SH-SY5Y (cell line): ENCODE data around the gene RIN3.

Source experiments
- GATA2 ChIP-seq: IDR thresholded peaks from 2 replicates; pipeline ENCODE4 v1.6.1; 2011; ENCODE audit warnings: mild to moderate bottlenecking, low read depth, low read length
- GATA3 ChIP-seq: IDR thresholded peaks from 2 replicates; pipeline ENCODE4 v1.6.1; 2011; ENCODE audit warnings: low read depth, mild to moderate bottlenecking, low read length, moderate library complexity

The RIN3 gene

DNA sequence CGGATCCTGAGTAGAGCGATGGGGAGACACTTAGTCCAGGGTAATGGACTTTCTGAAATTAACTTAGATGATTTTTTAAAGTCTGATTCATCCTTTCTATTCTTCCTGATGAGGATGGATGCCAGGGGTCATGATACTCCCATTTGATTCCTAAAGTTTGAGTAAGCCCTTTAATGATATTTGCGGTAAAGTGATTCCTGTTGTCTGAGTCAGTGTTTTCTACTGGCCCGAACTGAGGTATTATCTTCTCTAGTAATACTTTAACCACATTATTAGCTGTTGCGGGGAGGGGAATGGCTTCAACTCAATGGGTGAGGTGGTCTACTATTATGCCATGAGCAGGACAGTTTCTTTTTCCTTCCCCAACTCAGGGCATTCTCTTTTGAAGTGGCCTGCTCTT is 111.6 kb downstream of the RIN3 start:
- no peak for TF ChIP-seq GATA3
- no peak for TF ChIP-seq GATA2

DNA sequence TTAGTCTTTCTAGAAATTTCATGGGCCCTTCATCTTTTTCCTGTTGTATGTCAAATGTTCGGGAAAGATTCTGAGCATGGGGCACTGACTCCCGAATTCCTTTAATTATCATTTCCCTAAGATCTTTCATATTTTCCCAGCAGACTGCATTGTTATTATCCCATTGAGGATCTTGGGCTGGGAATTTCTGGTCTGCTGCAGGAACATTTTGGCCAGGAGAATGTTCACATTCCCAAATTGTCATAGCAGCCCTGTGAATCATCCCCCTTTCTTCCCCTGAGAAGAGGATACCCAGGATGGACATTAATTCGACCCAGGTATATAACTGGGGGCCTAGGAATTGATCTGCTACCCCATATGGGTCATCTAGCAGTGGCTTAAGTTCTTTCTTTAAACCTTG is 112.5 kb downstream of the RIN3 start:
- TF ChIP-seq GATA3 = no peak
- no peak for TF ChIP-seq GATA2

DNA sequence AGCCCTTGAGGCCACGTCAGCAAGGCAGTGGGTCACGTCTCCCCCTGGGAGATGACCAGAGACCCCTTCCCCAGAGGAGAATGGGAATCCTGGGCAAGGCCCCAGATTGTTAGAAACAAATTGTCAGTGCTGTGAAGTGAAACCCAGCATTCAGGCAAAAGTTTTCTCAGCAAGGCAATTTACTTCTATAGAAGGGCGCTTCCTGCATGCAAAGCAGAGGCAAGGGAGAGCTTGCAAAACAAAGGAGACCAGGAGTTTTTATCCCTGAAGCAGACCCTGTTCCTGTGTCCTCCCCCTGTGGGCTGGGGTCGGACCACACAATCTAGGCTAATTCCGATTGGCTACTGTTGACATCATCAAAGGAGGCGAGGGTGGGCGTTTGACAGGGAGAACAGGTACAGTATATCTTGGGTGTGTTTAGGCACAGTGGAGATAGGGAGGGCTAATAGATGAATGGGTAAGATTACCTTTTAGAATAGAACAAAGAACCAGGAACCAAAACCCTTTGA is 114.2 kb downstream of the RIN3 start:
- TF ChIP-seq GATA2 (no peak), GATA3 (no peak)

DNA sequence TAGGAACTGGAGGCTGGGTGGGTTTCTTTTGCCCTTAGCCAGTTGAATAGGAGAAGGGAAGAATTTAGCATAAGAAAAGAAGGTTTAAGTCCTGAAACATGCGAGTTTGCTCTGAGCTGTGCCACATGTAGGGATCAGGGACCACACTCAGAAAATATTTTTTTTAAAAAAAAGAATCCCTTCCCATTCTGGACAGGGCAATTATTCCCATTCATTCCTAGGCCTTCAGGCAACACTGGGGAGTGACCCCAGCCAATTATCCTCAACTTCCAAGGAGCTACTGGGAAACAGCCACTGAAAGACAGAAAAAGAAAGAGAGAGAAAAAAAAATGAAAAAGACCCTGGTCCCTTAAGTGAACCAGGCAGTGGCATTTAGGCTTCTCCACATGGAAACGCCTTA is 115.1 kb downstream of the RIN3 start:
- no peak for TF ChIP-seq GATA3
- no peak for TF ChIP-seq GATA2

DNA sequence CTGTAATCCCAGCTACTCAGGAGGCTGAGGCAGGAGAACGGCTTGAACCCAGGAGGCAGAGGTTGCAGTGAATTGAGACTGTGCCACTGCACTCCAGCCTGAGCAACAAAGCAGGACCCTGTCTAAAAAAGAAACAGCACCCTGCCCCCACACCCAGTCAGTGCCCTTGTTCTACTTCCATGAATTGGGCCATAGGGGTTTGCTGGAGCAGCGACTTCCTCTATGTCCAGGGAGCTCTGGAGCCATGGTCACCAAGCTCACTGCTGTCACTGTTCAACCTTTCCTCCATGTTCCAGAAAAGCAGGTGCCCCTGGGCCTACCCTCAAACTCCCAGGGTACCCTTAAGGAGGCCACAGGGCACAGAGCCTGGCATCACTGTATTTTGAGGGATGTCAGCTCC is 116.8 kb downstream of the RIN3 start:
- TF ChIP-seq GATA3 (no peak), GATA2 (no peak)

DNA sequence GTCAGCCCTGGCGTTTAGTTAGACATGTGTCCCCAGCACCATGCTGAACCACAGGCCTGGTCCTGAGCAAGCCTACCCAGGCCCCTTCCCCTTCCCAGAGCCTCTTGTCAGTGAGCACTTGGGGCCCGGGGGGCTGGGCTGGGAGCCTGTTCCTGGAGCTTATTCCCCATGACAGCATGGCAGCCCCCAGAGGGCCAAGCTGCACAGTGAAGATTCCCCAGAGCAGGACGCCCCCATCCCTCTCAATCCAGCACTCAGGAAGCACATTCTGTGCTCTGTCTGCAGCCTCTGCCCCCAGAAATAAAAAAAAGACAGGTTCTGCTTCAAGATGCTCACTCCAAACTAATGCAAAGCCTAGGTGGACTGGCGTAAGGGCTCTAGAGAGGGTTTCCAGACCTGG is 117.5 kb downstream of the RIN3 start:
- TF ChIP-seq GATA2 (no peak), GATA3 (no peak)

DNA sequence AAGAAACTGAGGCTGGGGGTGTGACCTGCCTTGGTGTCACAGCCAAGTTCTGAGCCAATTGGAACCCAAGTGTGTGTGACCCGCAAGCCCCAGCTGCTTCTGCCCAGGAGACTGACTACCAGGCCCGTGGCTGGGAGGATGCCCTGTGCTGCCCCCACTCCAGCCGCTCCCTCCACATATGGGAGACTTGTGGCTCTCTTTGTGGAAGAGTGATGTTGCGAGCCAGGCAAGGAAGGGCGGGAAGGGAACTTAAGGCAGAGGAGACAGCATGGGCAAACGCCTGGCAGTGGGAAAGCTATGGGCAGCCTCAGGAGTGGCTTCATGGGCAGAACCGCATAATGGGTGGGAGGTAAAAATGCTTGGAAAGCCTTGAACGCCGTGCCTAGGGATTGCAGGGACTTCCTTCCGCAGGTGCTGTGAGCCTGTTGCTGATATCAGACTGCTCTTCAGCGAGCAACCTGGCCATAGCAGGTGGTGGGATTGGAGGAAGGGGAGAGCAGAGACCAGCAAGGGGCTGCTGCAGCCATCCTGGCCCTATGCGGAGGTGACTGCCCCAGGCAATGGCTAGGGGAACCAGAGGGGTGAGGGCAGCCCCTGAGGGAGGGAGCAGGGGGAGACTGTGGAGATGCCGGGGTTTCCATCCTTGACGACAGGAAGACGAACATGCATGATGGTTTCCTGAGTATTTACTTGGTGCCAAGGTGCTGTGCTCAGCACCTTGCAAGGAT is 119.1 kb downstream of the RIN3 start:
- TF ChIP-seq GATA2 (no peak), GATA3 (no peak)

DNA sequence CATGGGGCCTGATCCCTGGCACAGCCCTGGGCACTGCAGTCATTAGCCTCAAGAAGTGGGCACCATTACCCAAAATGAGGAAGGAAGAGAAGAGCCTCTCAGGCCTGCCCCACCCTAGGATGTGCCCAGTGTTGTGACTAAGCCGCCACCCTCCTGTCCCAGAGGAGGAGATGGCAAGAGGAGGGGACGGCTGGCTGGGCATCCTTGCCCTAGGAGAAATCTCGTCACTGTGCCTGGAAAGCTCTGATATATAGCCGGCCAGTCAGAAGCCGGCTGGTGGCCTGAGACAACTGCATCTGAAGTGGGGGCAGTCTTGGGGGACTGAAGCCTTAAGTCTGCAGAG is 119.7 kb downstream of the RIN3 start:
- TF ChIP-seq GATA3 (no peak), GATA2 (no peak)

DNA sequence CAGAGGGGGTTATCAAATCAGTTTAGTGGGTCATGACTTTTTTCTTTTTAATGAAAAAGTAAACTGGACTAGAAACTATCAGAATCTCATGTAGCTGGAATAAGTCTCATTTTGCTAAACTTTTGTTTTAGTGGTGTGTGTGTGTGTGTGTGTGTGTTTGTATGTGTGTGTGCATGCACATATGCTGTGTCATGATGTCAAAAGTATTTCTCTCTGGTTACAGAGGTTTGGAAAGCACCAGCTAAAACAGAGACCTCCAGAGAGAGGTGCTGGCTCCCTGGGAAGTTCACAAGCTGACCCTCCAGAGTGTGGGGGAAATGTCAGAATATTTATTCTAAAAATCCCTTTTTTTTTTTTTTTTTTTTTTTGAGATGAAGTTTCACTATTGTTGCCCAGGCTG is 120.1 kb downstream of the RIN3 start:
- TF ChIP-seq GATA2 (no peak), GATA3 (no peak)

DNA sequence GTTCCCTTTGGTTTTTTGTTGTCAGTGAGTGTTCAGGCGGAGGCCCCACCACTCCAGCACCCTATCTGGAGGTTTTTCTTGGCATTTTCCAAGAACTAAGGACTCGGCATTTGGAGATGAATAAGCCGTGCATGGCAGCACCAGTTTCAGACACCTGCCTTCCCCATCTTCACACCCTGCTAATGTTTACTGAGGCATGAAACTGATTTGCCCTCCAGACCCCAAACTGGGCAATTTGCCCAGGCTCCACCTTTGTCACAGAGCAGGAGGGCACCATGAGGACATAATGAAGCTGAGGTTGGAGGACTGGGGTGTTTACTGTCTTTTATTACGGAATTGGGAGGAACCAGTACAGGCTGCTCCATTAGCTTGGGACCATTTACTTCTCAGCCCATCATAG is 121.5 kb downstream of the RIN3 start:
- no peak for TF ChIP-seq GATA2
- TF ChIP-seq GATA3 = no peak

DNA sequence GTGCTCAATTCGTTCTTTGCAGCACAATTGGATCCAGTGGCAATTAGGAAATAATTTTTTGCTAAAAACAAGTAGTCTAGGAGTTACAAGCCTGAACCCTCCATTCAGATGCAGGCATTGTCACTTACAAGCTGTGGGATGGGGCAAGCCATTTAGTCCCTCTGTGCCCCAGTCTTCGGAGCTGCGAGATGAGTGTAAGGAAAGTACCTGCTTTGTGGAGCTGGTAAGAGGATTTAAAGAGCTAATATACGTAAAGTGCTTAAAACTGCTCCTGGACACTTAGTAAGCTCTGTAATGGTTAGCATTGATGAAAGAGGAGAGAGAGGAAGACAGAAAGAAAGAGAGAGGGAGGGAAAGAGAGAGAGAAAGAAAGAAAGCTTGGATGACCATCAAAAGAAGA is 122.3 kb downstream of the RIN3 start:
- TF ChIP-seq GATA2 = no peak
- no peak for TF ChIP-seq GATA3

DNA sequence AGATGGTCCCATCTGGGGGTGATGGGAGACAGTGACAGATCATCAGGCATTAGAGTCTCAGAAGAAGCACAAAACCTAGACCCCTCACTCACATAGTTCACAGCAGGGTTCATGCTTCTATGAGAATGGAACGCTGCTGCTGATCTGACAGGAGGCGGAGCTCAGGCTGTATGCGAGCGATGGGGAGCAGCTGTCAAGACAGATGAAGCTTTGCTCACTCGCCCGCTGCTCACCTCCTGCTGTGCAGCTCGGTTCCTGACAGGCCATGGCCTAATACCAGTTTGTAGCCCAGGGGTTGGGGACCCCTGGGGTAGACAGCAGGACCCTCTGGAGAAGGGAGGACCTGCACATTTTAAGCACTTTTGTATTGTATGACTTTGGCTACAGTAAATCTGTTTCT is 123.6 kb downstream of the RIN3 start:
- TF ChIP-seq GATA3 = no peak
- TF ChIP-seq GATA2 = no peak

DNA sequence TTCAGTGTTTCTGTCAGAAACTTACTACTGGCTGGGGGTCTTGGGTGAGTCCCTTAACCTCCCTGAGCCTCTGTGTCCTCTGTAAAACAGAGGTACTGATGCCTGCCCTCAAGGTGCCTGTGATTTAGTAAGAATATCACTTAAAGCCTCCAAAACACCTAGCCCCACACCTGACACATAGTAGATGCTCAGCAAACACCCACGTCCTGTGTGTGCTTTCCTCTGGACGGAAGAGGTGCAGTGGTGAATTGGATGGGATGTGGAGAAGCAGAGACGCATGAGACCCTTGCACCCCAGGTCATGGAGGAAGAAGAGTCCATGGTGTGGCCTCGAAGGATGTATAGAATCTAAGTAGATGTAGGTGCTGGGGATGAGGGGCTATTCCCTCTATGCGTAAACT is 124.3 kb downstream of the RIN3 start:
- no peak for TF ChIP-seq GATA2
- TF ChIP-seq GATA3 = no peak

DNA sequence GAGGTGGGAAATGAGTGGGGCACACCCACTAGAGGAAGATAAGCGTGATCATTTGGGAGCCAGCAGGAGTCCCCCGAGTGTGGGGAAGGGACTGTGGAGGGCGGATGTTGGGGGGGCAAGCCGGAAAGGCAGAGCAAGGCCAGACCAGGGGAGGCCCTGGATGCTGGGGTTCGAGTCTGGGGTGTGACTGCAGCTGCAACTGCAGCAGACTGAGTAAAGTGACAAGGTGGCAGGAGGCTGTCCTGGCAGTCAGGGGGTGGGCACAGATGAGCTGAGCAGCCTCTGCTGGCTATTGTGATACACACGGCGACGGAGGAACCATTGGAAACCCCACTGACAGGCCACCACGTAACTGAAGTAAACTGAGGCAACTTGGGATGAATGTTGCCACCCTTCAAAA is 124.7 kb downstream of the RIN3 start:
- TF ChIP-seq GATA2 = no peak
- no peak for TF ChIP-seq GATA3

DNA sequence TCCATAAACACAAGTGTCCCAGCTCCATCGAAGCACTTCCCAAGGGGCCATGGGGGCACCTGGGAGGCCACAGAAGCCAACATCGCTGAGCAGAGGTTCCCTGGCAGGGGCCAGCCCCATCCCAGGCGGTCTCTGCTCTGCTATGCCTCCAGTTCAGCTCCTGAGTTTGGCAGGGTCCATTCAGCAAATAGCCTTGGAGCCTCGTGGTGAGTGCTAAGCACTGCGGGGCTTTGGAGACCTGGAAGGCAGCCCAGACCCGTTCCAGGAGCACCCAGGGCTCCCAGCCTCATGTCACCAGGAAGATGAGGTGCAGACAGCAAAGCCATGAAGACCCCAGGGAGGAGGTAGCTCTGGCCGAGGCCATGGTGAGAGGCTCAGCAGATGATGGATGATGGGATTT is 125.3 kb downstream of the RIN3 start:
- TF ChIP-seq GATA2 (no peak), GATA3 (no peak)

DNA sequence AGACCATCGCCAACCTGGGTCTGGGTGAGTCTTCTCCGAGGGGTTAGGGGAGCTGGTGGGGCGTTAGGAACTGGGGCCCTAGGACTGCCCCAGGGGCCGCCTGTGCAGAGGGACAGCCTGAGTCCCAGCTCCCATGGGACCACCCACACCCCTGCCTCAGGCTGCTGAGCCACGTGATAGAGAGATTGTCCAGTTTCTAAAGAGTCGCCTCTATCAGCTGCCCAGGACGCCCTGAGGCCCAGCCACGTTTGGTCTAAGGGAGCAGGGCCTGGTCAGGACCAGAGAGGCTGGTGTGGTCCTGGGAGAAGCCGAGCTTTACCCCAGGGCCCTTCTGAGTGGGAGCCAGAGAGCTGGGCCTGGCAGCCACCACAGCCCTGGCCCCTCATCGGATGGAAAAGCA is 127.7 kb downstream of the RIN3 start:
- TF ChIP-seq GATA2 (no peak), GATA3 (no peak)
